Cardiac fibroblast (primary cell): ENCODE measurements around the gene ASXL2.

ENCODE experiments used
- DNase-seq, 2 donors: peaks; one replicate each; pipeline versions ENCODE4 v3.0.0 to v3.0.0-alpha.2; 2010; ENCODE audit warnings: low read depth in 2 of 2
- H3K4me3 ChIP-seq, 2 donors: replicated peaks in 1 of 2; 1 replicate in 1 of 2; 2 replicates in 1 of 2; pipeline ENCODE4 v1.5.1; 2011; ENCODE audit warnings: low read depth in 2 of 2, low read length in 2 of 2, mild to moderate bottlenecking in 2 of 2, moderate library complexity in 1 of 2
- CTCF ChIP-seq: IDR thresholded peaks from one replicate; pipeline ENCODE4 v1.5.1; 2011; ENCODE audit warnings: low read depth, mild to moderate bottlenecking, low read length, inconsistent platforms

ASXL2 gene

GRCh38 chr2:25842155-25842554 lies 36.1 kb downstream of the ASXL2 start:
- no peak overlapping the region for H3K4me3 ChIP-seq
- DNase-seq = no peak
- no peak for TF ChIP-seq CTCF

- no peak overlapping the region for H3K4me3 ChIP-seq
- DNase-seq = no peak
- TF ChIP-seq CTCF = no peak
Measured at GRCh38 chr2:25838152-25838756, 40.0 kb downstream of the ASXL2 start.

GRCh38 chr2:25835906-25836305 lies 42.4 kb downstream of the ASXL2 start:
- no peak overlapping the region for H3K4me3 ChIP-seq
- no peak for DNase-seq
- no peak for TF ChIP-seq CTCF

GRCh38 chr2:25833566-25833965 lies 44.7 kb downstream of the ASXL2 start:
- no peak overlapping the region for H3K4me3 ChIP-seq
- TF ChIP-seq CTCF = no peak
- peak in 1 of 2 donors; percentile 26 for DNase-seq

- DNase-seq = no peak
- TF ChIP-seq CTCF = no peak
- H3K4me3 ChIP-seq = no peak overlapping the region
Measured at GRCh38 chr2:25832897-25833296, 45.4 kb downstream of the ASXL2 start.

GRCh38 chr2:25831746-25832449 lies 46.4 kb downstream of the ASXL2 start:
- H3K4me3 ChIP-seq = no peak overlapping the region
- TF ChIP-seq CTCF = no peak
- no peak for DNase-seq
